ENCODE measurements around the gene OAS3. TPM values are rescaled to one million over a fixed set of nuclear protein-coding genes. Genes with fewer than 3 reads are reported as not detected.
A peak's percentile ranks its signal among the peaks of the same experiment; 100 is the strongest.

The OAS3 gene, protein sequence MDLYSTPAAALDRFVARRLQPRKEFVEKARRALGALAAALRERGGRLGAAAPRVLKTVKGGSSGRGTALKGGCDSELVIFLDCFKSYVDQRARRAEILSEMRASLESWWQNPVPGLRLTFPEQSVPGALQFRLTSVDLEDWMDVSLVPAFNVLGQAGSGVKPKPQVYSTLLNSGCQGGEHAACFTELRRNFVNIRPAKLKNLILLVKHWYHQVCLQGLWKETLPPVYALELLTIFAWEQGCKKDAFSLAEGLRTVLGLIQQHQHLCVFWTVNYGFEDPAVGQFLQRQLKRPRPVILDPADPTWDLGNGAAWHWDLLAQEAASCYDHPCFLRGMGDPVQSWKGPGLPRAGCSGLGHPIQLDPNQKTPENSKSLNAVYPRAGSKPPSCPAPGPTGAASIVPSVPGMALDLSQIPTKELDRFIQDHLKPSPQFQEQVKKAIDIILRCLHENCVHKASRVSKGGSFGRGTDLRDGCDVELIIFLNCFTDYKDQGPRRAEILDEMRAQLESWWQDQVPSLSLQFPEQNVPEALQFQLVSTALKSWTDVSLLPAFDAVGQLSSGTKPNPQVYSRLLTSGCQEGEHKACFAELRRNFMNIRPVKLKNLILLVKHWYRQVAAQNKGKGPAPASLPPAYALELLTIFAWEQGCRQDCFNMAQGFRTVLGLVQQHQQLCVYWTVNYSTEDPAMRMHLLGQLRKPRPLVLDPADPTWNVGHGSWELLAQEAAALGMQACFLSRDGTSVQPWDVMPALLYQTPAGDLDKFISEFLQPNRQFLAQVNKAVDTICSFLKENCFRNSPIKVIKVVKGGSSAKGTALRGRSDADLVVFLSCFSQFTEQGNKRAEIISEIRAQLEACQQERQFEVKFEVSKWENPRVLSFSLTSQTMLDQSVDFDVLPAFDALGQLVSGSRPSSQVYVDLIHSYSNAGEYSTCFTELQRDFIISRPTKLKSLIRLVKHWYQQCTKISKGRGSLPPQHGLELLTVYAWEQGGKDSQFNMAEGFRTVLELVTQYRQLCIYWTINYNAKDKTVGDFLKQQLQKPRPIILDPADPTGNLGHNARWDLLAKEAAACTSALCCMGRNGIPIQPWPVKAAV
- 17.7 TPM for total RNA-seq

GRCh38 chr12:112937741-112938719 lies at the start of gene OAS3:
TSS of gene OAS3 (plus strand) at chr12:112938474. CDS start at chr12:112938531, 57 bp downstream.
- Histone ChIP-seq H3K9me3 (ENCODE audit: low read depth, low read length) (no peaks in the 10 kb centered on the region), H3K27me3 (ENCODE audit: insufficient read depth, low read length) (no peaks in the 10 kb centered on the region), H3K4me1 (ENCODE audit: insufficient read depth, low read length) (peaks cover 30% of the 10 kb centered on the region), H3K4me3 (ENCODE audit: low read length) (peak within 1 kb of the TSS; percentile 61)

DNA sequence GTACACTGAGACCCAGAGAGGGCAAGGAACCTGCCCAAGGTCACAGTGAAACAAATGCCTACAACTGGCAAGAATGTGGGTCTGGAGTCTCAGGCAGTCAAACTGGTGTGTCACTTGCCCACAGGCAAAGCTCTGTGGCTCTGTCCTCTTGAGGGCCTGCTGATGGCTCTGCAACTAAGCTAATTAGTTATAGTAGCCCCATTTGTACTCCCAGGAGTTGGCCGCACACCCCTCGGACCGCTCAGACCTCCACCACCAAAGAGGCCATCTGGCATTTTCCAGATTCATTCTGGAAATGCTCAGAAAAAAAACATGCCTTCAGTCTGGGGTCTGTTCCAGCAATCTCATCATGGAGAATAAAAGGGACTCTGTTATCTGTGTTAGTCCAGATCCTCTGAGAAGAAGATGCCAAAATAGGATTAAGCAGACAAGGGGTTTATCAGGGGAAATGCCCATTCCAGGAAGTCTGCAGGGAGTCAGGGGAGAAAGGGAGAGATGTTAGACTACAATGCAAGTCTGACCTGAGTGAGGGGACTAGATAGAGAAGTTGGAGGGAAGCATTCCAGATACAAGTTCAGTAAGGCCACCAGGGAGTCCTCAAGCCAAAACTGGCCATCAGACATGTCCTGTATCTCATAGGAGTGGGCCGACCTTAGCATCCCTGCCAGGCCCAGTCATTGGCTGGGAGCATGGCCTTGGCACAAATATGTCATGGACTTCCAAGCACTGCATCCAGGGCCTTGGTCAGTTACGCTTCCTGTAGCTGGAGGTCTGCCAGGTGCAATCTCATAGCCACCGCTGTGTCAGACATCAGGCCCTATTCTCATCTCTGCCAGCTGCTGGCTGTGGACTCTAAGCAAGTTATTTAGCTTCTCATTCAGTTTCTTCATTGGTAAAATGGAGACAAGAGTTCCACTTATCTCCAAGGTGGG lies 46.9 kb upstream of the OAS3 start:
- H3K27me3 ChIP-seq (ENCODE audit: insufficient read depth, low read length), result no peaks in the 10 kb centered on the region
- H3K4me1 ChIP-seq (ENCODE audit: insufficient read depth, low read length), result peaks cover 49% of the 10 kb centered on the region
- no peak overlapping the region for H3K4me3 ChIP-seq (ENCODE audit: low read length)

GRCh38 chr12:112892856-112893255 lies 45.4 kb upstream of the OAS3 start:
- no peak overlapping the region for H3K4me3 ChIP-seq (ENCODE audit: low read length)
- H3K9me3 ChIP-seq (ENCODE audit: low read depth, low read length), result no peaks in the 10 kb centered on the region
- H3K4me1 ChIP-seq (ENCODE audit: insufficient read depth, low read length), result peaks cover 35% of the 10 kb centered on the region
- H3K27me3 ChIP-seq (ENCODE audit: insufficient read depth, low read length), result no peaks in the 10 kb centered on the region

More for the DNA sequence above, 46.9 kb upstream of the OAS3 start:
- H3K9me3 ChIP-seq (ENCODE audit: low read depth, low read length), result no peaks in the 10 kb centered on the region

DNA sequence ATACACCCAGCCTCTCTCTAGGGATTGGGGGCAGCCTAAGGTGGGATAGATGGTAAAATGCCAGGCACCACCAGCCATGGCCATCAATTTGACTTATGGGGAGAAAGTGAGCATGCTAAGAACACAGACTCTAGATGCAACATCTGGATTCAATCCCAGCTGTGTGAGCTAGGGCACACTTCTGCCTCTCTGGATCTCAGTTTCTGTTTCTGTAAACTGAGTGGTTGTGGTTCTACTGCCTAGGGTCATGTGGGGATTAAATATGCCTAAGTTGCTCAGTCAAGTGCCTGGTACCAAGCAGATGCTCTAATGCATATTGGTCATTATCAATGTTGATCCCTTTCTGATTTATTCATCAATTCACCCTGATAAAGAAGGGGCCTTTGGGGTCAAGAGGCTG lies 44.1 kb upstream of the OAS3 start:
- H3K4me1 ChIP-seq (ENCODE audit: insufficient read depth, low read length), result peaks cover 29% of the 10 kb centered on the region
- H3K9me3 ChIP-seq (ENCODE audit: low read depth, low read length), result no peaks in the 10 kb centered on the region
- H3K4me3 ChIP-seq (ENCODE audit: low read length), result no peak overlapping the region
- no peaks in the 10 kb centered on the region for H3K27me3 ChIP-seq (ENCODE audit: insufficient read depth, low read length)

- Histone ChIP-seq H3K9me3 (ENCODE audit: low read depth, low read length) (no peaks in the 10 kb centered on the region), H3K4me1 (ENCODE audit: insufficient read depth, low read length) (peaks cover 30% of the 10 kb centered on the region), H3K27me3 (ENCODE audit: insufficient read depth, low read length) (no peaks in the 10 kb centered on the region), H3K4me3 (ENCODE audit: low read length) (no peak overlapping the region)
Measured at GRCh38 chr12:112898380-112898779, 39.9 kb upstream of the OAS3 start.

GRCh38 chr12:112900298-112901145 lies 37.8 kb upstream of the OAS3 start:
- H3K4me3 ChIP-seq (ENCODE audit: low read length), result no peak overlapping the region
- peaks cover 30% of the 10 kb centered on the region for H3K4me1 ChIP-seq (ENCODE audit: insufficient read depth, low read length)
- no peaks in the 10 kb centered on the region for H3K9me3 ChIP-seq (ENCODE audit: low read depth, low read length)
- H3K27me3 ChIP-seq (ENCODE audit: insufficient read depth, low read length), result no peaks in the 10 kb centered on the region

DNA sequence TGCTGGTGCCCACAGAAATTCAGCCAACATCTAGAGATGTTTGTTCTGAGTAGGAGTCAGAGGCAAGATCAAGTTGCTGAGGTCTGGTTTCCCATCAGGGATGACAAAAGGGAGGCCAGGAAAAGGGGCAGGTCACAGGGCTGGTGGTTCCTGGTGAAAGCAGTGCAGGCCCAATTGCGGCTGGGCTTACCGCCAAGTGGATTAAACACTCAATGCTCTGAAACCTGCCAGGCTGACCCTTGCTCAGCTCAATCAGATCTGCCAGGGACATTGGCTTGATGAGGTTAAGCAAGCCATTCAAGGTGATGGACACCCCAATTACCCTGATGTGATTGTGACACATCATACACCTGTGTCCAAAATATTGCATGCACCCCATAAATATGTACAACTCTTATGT lies 37.0 kb upstream of the OAS3 start:
- H3K27me3 ChIP-seq (ENCODE audit: insufficient read depth, low read length), result no peaks in the 10 kb centered on the region
- H3K4me3 ChIP-seq (ENCODE audit: low read length), result no peak overlapping the region
- peaks cover 37% of the 10 kb centered on the region for H3K4me1 ChIP-seq (ENCODE audit: insufficient read depth, low read length)
- H3K9me3 ChIP-seq (ENCODE audit: low read depth, low read length), result no peaks in the 10 kb centered on the region

GRCh38 chr12:112904571-112904970 lies 33.7 kb upstream of the OAS3 start:
- peaks cover 70% of the 10 kb centered on the region for H3K4me1 ChIP-seq (ENCODE audit: insufficient read depth, low read length)
- H3K9me3 ChIP-seq (ENCODE audit: low read depth, low read length), result no peaks in the 10 kb centered on the region
- H3K27me3 ChIP-seq (ENCODE audit: insufficient read depth, low read length), result no peaks in the 10 kb centered on the region
- H3K4me3 ChIP-seq (ENCODE audit: low read length), result no peak overlapping the region

DNA sequence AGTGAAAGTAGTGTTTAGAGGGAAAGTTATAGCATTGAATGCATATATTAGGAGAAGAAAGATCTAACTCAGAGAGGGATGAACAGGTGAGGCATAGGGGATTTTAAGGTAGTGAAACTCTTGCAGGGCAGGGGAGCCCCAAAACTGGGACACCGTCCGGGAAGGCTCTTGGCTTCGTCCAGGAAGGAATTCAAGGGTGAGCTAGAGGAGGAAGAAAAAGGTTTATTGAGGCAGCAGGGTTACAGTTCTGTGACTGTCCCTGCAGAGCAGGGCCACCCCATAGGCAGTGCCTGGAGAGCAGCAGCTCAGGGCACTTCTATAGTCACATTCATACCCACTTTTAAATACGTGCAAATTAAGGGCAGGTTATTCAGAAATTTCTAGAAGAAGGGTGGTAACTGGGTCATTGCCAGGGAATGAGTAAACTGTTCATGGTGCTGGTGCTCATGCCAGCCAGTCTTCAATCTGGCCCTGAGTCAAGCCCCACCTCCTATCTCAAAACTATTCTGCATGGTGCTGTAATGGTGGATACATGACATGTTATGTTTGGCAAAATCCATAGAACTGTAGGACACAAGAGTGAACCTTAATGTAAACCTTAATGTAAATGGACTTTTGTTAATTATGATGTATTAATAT lies 32.7 kb upstream of the OAS3 start:
- Histone ChIP-seq H3K4me3 (ENCODE audit: low read length) (no peak overlapping the region), H3K9me3 (ENCODE audit: low read depth, low read length) (no peaks in the 10 kb centered on the region), H3K4me1 (ENCODE audit: insufficient read depth, low read length) (peaks cover 80% of the 10 kb centered on the region), H3K27me3 (ENCODE audit: insufficient read depth, low read length) (no peaks in the 10 kb centered on the region)

GRCh38 chr12:112906712-112907414 lies 31.4 kb upstream of the OAS3 start, which contains the start of gene OAS1:
TSS of gene OAS1 (plus strand) at chr12:112906962. CDS start at chr12:112907040, 78 bp downstream.
- H3K4me3 ChIP-seq (ENCODE audit: low read length), result peak within 1 kb of the TSS; percentile 91
- peaks cover 84% of the 10 kb centered on the region for H3K4me1 ChIP-seq (ENCODE audit: insufficient read depth, low read length)
- no peaks in the 10 kb centered on the region for H3K9me3 ChIP-seq (ENCODE audit: low read depth, low read length)
- H3K27me3 ChIP-seq (ENCODE audit: insufficient read depth, low read length), result no peaks in the 10 kb centered on the region

GRCh38 chr12:112907415-112908157 lies 30.7 kb upstream of the OAS3 start:
- H3K4me1 ChIP-seq (ENCODE audit: insufficient read depth, low read length), result peaks cover 77% of the 10 kb centered on the region
- H3K9me3 ChIP-seq (ENCODE audit: low read depth, low read length), result peaks cover 3% of the 10 kb centered on the region
- peak overlapping the region; percentile 91 for H3K4me3 ChIP-seq (ENCODE audit: low read length)
- no peaks in the 10 kb centered on the region for H3K27me3 ChIP-seq (ENCODE audit: insufficient read depth, low read length)

Data from mononuclear cell (primary cell).